K562 (cell line): ENCODE results near the gene BTBD2. TPM values are rescaled to one million over a fixed set of nuclear protein-coding genes. Genes with fewer than 3 reads are reported as not detected.
A peak's percentile ranks its signal among the peaks of the same experiment; 100 is the strongest.

Experiments
- CHCHD3 ChIP-seq: fragments of 250-450 bp; sonication (Bioruptor Pico); IDR thresholded peaks from 2 replicates; pipeline ENCODE4 v2.1.2; 2022; ENCODE audit warnings: mild to moderate bottlenecking
- ELK3 ChIP-seq: fragments of 450-650 bp; formaldehyde crosslinking; IDR thresholded peaks from 2 replicates; pipeline ENCODE4 v1.4.0; 2020; ENCODE audit warnings: mild to moderate bottlenecking
- ERF ChIP-seq: fragments of 450-650 bp; formaldehyde crosslinking; IDR thresholded peaks from 2 replicates; pipeline ENCODE4 v1.4.0; 2020; ENCODE audit warnings: mild to moderate bottlenecking, mixed read lengths
- FOXA3 ChIP-seq, 2 experiments: fragments of 450-650 bp in 1 of 2; sonication (generic) in 1 of 2; formaldehyde crosslinking; IDR thresholded peaks in 1 of 2; conservative IDR thresholded peaks in 1 of 2; 2 replicates each; pipeline versions ENCODE4 v1.4.0 to v1.8.0; 2020 to 2022; ENCODE audit warnings: mild to moderate bottlenecking in 2 of 2, missing genetic modification reagents in 1 of 2
- GABPB2 ChIP-seq: fragments of 250-450 bp; sonication (Bioruptor Pico); conservative IDR thresholded peaks from 2 replicates; pipeline ENCODE4 v1.5.1; 2021; ENCODE audit warnings: mild to moderate bottlenecking
- HNRNPLL ChIP-seq: fragments of 200-400 bp; formaldehyde crosslinking; IDR thresholded peaks from 2 replicates; pipeline ENCODE4 v1.6.1; 2017; ENCODE audit warnings: low read length, low read depth, mild to moderate bottlenecking; ENCODE audit not compliant: poor library complexity, severe bottlenecking
- HOXB6 ChIP-seq: fragments of 250-450 bp; sonication (Bioruptor Pico); IDR thresholded peaks from 2 replicates; pipeline ENCODE4 v1.5.1; 2022; ENCODE audit warnings: mild to moderate bottlenecking, borderline replicate concordance
- IRF9 ChIP-seq: fragments of 450-650 bp; IDR thresholded peaks from 2 replicates; pipeline ENCODE4 v1.6.1; 2016; ENCODE audit warnings: missing biosample characterization, missing genetic modification characterization
- POLR3A ChIP-seq: IDR thresholded peaks from 2 replicates; pipeline ENCODE4 v1.6.1; 2011; ENCODE audit warnings: borderline replicate concordance, mild to moderate bottlenecking, moderate library complexity; ENCODE audit not compliant: insufficient read length, insufficient read depth; ENCODE audit errors: extremely low read depth
- SNRNP70 ChIP-seq: fragments of 200-400 bp; formaldehyde crosslinking; optimal IDR thresholded peaks from 2 replicates; pipeline ENCODE3; 2017; ENCODE audit warnings: low read depth, low read length
- SRSF9 ChIP-seq: fragments of 200-400 bp; formaldehyde crosslinking; IDR thresholded peaks from 2 replicates; pipeline ENCODE4 v1.6.1; 2017; ENCODE audit warnings: low read depth, low read length, borderline replicate concordance
- THRAP3 ChIP-seq: fragments of 450-650 bp; IDR thresholded peaks from 2 replicates; pipeline ENCODE4 v1.6.1; 2016; ENCODE audit warnings: mild to moderate bottlenecking, inconsistent platforms, borderline replicate concordance
- TRIM24 ChIP-seq, 2 experiments: fragments of 450-650 bp; IDR thresholded peaks; 2 replicates each; pipeline ENCODE4 v1.6.1; 2016
- XRCC4 ChIP-seq: IDR thresholded peaks from one replicate; pipeline ENCODE4 v1.6.1; 2011; ENCODE audit not compliant: insufficient read depth, insufficient read length; ENCODE audit errors: extremely low read depth
- ZBTB1 ChIP-seq: sonication (generic); formaldehyde crosslinking; IDR thresholded peaks from 2 replicates; pipeline ENCODE4 v1.8.1; 2023; ENCODE audit warnings: missing genetic modification reagents, low read depth, mild to moderate bottlenecking, borderline replicate concordance
- ZNF224 ChIP-seq: sonication (generic); formaldehyde crosslinking; IDR thresholded peaks from 2 replicates; pipeline ENCODE4 v1.8.0; 2022; ENCODE audit warnings: mild to moderate bottlenecking, missing genetic modification reagents
- ZNF41 ChIP-seq: fragments of 250-450 bp; sonication (Bioruptor Pico); conservative IDR thresholded peaks from 2 replicates; pipeline ENCODE4 v1.4.0; 2020; ENCODE audit warnings: mild to moderate bottlenecking
- polyA plus RNA-seq, 8 experiments: library from polyadenylated mRNA; depleted of rRNA in 4 of 8; stranded (reverse) in 5 of 8; unstranded in 3 of 8; fragments of >200 nt; fragmentation: Nextera tagmentation in 2 of 8; fragmentation: Illumina TruSeq in 1 of 8; extraction: Ambion mirVana in 2 of 8; extraction: Trizol in 1 of 8; gene quantifications; 2 replicates each; pipeline versions ENCODE4 v1.2.1 to v1.2.3, GENCODE V29; 2011 to 2014; ENCODE audit warnings: inconsistent platforms in 1 of 8, missing spikeins in 1 of 8
- total RNA-seq, 7 experiments: library from RNA; depleted of rRNA in 6 of 7; stranded (reverse); fragments of >200 nt in 6 of 7; fragmentation: Illumina TruSeq in 2 of 7; extraction: Trizol in 2 of 7; gene quantifications; 2 replicates each; pipeline versions ENCODE4 v1.2.1 to v1.2.3, GENCODE V29; 2011 to 2021; ENCODE audit warnings: low replicate concordance in 1 of 7
- TF ChIP-seq, protein P1 (sequence below): fragments of 450-650 bp; IDR thresholded peaks from 2 replicates; pipeline ENCODE4 v1.6.1; 2018; ENCODE audit not compliant: partially characterized antibody
- TF ChIP-seq, protein P2 (sequence below): fragments of 450-650 bp; IDR thresholded peaks from 2 replicates; pipeline ENCODE4 v1.6.1; 2016; ENCODE audit warnings: borderline replicate concordance

The BTBD2 gene
- total and polyA plus RNA-seq, 9 of the 15 experiments (the other 6 are each of a cell fraction or from before 2014, with no cell fraction given): 0.10 to 15.6 (median 6.9) TPM

DNA sequence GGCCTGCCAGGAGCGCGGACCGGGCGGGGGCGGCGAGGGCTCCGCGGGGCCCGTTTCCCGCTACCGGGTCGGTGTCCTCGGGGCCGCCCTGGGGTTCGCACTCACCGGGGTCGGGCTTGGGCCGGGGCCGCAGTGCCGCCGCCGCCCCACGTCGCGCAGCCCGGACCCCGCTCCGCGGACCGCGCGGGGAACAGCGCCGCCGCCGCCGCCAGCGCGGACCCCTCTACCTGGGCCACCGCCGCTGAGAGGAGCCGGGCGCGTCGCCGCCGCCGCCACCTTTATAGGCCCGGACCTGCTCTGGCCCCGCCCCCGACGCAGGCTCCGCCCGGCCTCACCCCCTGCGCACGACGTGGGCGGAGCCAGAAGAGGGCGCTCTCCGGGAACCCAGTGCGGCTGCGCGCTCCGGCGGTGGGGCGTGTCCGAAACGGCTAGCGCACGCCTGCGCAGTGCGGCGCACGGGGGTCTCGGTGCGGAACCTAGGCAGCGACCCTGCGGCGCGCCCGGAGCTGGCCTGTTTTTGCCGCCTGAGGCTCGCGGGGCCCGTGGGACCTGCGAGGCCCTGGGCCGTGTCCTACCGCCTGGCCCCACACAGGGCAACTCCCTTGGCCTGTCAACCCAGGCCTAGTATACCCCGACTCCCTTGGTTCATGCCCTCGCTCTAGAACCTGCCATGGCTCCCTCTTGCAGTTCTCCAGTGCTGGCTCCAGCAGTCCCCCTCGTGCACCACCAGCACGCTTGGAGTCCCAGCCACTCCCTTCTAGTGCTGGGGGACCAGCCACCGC lies 35.7 kb upstream of the BTBD2 start, which contains the start of gene MKNK2 (continued):
- TF ChIP-seq THRAP3: no peak
- no peak for TF ChIP-seq SNRNP70
- TF ChIP-seq ELK3 (CRISPR knock-in tag): no peak
- TF ChIP-seq, protein P1, sequence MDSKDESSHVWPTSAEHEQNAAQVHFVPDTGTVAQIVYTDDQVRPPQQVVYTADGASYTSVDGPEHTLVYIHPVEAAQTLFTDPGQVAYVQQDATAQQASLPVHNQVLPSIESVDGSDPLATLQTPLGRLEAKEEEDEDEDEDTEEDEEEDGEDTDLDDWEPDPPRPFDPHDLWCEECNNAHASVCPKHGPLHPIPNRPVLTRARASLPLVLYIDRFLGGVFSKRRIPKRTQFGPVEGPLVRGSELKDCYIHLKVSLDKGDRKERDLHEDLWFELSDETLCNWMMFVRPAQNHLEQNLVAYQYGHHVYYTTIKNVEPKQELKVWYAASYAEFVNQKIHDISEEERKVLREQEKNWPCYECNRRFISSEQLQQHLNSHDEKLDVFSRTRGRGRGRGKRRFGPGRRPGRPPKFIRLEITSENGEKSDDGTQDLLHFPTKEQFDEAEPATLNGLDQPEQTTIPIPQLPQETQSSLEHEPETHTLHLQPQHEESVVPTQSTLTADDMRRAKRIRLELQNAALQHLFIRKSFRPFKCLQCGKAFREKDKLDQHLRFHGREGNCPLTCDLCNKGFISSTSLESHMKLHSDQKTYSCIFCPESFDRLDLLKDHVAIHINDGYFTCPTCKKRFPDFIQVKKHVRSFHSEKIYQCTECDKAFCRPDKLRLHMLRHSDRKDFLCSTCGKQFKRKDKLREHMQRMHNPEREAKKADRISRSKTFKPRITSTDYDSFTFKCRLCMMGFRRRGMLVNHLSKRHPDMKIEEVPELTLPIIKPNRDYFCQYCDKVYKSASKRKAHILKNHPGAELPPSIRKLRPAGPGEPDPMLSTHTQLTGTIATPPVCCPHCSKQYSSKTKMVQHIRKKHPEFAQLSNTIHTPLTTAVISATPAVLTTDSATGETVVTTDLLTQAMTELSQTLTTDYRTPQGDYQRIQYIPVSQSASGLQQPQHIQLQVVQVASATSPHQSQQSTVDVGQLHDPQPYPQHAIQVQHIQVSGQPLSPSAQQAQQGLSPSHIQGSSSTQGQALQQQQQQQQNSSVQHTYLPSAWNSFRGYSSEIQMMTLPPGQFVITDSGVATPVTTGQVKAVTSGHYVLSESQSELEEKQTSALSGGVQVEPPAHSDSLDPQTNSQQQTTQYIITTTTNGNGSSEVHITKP: no peak
- no peak for TF ChIP-seq ZNF41 (CRISPR knock-in tag)
- peak; percentile 66 for TF ChIP-seq ERF (CRISPR knock-in tag)
- TF ChIP-seq SRSF9: no peak
- TF ChIP-seq ZNF224 (CRISPR knock-in tag): no peak
- no peak for TF ChIP-seq TRIM24 (IDR thresholded peaks at IDR 0.05)
- TF ChIP-seq HNRNPLL: peak; percentile 73
- TF ChIP-seq XRCC4: no peak
- peak; percentile 57; the same call in 1 of the 2 replicates for TF ChIP-seq IRF9
- no peak for TF ChIP-seq CHCHD3 (CRISPR knock-in tag)
- TF ChIP-seq, protein P2, sequence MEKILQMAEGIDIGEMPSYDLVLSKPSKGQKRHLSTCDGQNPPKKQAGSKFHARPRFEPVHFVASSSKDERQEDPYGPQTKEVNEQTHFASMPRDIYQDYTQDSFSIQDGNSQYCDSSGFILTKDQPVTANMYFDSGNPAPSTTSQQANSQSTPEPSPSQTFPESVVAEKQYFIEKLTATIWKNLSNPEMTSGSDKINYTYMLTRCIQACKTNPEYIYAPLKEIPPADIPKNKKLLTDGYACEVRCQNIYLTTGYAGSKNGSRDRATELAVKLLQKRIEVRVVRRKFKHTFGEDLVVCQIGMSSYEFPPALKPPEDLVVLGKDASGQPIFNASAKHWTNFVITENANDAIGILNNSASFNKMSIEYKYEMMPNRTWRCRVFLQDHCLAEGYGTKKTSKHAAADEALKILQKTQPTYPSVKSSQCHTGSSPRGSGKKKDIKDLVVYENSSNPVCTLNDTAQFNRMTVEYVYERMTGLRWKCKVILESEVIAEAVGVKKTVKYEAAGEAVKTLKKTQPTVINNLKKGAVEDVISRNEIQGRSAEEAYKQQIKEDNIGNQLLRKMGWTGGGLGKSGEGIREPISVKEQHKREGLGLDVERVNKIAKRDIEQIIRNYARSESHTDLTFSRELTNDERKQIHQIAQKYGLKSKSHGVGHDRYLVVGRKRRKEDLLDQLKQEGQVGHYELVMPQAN: peak; percentile 31; the same call in 1 of the 2 replicates
- no peak for TF ChIP-seq GABPB2 (CRISPR knock-in tag)
- TF ChIP-seq POLR3A: no peak
- no peak for TF ChIP-seq FOXA3 (CRISPR knock-in tag; conservative IDR thresholded peaks at IDR 0.05 in 1 of 2, IDR thresholded peaks at IDR 0.05 in 1 of 2)
- no peak for TF ChIP-seq HOXB6 (CRISPR knock-in tag)
- TF ChIP-seq ZBTB1 (CRISPR knock-in tag): no peak
